ENCODE data around the gene PARP3.
"Not testable (repeated sequence)": the region's sequence is repeated elsewhere in the genome, so short reads cannot be mapped to it uniquely, and the experiment has no call there.

PARP3 gene

DNA sequence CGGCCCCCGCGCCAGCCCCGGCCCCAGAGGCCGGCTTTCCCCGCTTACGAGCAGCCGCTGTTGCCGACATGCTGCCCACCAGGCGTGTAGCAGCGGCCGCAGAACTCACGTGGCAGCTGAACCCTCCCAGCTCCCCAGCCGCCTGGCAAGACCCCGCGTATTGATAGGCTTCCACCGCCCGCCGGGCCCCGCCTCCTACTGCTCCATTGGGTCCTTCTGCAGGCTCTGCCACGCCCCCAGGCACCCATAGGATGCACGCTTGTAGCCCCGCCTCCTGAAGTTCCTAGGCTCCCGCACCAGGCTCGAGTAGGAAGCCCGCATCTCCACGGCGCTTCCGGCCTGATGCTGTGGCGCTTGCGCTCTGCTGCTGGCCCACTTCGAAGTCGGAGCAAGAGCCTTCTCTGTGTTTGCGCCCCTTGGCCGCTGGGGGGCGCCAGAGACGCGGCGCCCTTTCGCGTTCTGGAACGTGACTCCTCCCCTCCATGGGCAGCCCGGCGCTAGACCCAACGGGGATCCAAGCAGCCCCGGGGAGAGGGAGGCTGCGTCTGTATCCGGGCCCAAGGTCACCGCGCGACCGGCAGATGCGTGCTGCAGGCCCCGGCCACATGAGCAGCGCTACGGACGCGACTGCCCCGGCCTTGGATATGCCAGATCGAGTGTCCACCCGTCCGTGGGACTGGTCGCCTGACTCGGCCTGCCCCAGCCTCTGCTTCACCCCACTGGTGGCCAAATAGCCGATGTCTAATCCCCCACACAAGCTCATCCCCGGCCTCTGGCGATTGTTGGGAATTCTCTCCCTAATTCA lies at the start of gene PARP3, which contains the start of gene RRP9:
TSS of gene PARP3 (plus strand) at position 566 of the 805 bp plus-strand sequence. CDS start 993 bp downstream, outside the sequence.
TSS of gene RRP9 (minus strand) at position 107 of the 805 bp plus-strand sequence. CDS start at position 70, 37 bp downstream.
- peak; percentile 100 for DNase-seq

DNA sequence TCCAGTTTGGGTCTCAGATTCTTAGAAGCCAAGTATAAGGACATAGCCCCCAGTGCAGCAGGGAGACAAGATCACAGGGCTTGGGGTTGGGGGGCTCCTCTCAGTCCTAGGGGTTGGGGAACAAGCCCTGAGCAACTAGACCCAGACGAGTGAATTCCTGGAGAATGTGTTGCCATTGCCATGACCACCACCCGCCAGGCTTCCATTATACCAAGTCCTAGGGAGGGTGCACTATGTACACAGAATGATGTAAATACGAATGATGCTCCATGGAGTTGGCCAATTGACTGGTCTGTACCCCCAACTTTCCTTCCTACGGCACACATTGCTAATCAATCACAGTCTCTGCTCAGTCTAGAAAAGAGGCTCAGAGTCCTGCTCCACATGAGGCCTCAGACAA lies 47.8 kb upstream of the PARP3 start:
- DNase-seq, result no peak

DNA sequence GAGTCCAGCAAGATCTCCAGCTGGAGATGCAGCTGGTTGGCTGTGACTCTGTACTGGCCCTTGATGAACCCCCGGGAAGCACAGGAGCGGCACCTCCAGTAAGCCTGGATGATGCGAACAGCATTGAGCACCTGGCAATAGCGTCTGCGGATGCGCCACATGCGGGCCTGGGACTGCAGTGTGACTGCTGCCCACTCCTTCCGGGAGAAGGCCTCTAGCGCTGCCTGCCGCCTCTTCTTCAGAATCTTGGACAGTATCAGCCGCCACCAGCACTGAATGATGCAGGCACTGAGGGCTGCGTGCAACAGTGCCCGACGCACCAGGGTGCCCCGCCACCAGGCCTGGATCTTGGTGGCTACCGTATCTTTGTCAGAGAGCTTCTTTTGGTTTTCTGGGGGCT lies 47.2 kb upstream of the PARP3 start:
- no peak for DNase-seq

DNA sequence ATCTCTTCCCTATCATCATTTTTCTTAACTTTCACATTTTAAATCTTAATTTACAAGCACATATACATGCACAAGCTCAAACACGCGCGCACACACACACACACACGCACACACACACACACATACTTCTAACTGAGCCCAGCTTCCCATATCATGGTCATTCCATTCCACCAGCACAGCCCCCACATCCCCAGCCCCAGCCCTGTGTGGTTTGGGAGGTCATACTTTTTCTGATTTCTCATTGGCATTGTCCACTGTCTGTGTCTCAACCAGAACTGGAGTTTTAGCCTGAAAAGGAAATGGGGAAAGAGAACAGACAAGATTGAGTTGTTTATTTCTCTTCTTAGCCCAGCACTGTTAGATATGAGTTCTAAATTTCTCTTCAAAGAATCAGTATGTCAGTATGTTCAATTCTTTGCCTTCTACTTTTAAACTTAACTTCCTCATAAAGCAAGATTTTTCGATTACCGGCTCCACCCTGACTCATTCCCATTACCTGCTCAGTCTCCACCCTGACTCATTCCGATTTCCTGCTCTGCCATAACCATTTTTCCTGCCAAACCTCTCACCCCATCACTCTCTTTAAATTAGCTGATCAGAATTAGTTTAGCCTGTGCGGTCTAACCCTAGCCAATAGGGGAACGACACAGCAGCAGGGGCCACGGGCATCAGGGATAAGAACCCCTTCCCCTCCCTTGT lies 45.4 kb upstream of the PARP3 start:
- no peak for DNase-seq

DNA sequence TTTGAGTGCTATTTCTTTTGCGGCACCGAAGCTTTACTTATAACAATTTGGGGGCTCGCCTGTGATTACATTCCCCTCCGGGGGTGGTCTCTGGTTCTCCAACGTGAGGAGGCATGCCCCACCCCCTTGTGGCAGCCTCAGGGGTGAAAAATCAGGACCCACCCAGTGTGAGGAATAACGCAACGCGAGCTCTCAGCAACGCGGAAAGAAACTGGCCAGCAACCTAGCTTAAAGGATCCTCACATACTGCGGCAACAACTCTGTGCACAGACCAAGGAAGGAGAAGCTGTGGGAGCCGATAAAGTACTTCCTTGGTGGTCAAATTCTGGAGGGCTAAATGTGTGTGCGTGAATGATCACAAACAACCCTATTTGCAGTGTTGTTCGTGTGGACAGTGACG lies 44.8 kb upstream of the PARP3 start:
- no peak for DNase-seq

DNA sequence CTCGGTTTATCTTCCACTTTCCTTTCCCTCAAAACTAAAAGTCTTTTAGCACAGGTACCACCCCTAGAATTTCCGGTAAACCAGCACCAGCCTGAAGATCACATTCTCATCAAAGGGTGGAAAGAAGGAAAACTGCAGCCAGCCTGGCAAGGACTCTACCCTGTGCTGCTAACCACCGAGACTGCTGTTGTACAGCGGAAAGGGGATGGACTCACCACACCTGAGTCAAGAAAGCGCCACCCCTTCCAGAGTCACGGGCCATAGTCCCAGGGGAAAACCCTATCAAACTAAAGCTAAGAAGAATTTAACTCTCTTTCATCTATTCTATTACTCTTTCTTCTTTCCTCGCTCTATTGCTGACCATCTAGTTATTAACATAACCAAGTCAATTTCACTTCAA lies 42.1 kb upstream of the PARP3 start:
- not testable (repeated sequence) for DNase-seq

DNA sequence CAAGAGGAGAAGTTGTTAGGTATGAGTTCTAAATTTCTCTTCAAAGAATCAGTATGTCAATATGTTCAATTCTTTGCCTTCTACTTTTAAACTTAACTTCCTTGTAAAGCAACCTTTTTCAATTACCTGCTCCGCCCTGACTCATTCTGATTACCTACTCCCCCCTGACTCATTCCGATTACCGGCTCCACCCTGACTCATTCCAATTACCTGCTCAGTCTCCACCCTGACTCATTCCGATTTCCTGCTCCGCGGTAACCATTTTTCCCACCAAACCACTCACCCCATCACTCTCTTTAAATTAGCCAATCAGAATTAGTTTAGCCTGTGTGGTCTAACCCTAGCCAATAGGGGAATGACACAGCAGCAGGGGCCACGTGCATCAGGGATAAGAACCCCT lies 39.8 kb upstream of the PARP3 start:
- DNase-seq, result not testable (repeated sequence)

DNA sequence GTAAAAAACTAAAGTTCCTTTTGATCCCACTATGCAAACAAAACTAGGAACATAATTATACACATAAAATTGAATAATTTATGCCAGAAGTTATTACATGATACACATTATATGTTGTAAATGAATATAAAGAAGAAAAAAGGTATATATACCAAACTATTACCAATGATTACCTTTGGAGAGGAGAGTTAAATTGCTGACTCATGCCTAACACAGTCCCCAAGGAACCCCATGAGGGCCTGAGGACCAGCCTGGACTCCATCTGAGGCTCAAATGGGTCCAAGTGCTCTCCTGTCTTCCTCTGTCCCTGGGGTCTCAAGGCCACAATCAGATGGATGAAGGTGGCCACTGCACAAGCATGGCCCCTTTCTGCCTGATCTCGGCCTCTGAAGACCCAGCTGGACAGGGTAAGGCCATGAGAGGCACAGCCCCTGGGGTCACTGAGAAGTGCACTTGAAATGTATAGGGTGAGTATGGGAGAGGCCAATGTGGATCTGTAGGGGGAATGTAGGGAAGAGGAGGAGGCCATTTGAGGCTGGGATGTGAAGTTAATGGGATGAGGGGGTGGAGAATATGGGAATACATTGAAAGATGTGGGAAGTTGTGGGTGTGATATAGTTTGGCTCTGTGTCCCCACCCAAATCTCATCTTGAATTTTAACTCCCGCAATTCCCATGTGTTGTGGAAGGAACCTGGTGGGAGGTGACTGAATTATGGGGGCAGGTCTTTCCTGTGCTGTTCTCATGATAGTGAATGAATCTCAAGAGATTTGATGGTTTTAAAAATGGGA lies 37.9 kb upstream of the PARP3 start:
- DNase-seq, result no peak

DNA sequence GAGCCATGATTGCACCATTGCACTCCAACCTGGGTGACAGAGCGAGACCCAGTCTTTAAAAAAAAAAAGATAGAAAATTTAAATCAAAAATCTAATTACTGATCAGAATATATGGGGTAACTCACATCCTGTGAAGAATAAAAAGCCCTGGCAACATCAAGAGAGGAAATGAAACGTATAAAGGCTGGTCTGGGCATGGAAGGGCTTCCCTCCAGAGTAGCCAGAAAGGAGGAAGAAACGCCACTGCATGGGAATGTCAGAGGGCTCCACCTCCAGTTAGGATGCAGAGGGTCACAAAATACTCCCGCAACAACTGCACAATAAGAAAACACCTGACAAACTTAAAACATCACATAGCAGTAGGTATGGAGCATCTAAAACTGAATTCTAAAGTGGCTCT lies 34.1 kb upstream of the PARP3 start:
- no peak for DNase-seq

DNA sequence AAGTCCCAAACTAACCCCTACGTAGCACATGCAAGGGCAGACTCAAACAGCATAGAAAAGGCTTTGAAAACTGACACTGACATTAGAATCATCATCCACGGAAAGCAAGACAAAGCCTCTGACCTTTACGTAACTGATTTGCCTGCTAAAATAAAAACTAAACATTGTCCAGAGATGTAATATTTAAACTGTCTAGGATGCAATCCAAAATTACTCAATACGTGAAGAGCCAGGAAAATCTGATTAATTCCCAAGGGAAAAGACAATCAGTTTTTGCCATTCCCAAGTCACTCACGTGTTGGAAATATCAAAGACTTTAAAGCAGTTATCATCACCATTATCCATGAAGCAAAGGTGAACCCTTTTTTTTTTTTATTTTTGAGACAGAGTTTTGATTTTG lies 25.7 kb upstream of the PARP3 start:
- DNase-seq, result no peak

DNA sequence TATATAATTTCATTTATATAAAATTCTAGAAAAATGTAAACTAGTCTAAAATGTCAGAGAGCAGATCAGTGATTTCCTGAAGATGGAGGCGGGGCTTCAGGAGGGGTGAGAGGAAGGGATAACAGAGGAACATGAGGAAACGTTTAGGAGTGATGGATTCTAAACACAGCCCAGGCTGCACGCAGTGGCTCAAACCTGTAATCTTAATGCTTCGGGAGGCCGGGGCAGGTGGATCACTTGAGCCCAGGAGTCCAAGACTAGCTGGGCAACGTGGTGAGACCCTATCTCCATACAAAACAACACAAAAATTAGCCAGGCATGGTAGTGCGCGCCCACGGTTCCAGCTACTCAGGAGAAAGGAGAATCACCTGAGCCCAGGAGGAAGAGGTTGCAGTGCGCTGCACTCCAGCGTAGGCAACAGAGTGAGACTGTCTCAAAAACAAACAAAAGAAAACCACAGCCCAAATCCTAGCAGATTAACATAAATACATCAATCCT lies 21.0 kb upstream of the PARP3 start:
- DNase-seq, result no peak

DNA sequence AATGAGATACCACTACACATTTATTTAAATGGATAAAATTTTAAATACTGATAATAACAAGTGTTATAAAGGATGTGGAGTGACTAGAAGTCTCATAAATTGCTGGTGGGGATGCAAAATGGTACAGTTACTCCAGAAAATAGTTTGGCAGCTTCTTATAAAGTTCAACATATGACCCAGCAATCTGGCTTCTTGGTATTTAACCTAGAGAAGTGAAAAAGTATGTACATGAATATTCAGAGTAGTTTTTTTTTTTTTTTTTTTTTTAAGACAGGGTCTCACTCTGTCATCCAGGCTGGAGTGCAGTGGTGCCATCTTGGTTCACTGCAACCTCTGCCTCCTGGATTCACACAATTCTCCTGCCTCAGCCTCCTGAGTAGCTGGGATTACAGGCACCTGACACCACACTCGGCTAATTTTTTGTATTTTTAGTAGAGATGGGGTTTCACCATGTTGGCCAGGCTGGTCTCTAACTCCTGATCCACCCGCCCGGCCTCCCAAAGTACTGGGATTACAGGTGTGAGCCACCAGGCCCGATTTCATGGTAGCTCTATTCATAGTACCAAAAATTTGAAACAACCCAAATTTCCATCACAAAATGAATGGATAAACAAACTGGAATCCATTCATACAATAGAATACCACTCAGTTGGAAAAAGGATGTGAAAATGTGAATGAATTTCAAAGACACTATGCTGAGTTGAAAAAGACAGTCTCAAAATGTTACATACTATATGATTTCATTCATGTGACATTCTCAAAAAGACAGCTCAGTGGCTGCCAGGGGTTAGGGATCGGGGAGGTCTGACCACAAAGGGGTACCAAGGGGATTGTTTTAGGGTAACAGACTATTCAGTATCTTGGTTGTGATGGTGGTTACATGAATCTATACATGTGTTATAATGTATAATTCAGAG lies 14.8 kb upstream of the PARP3 start:
- DNase-seq, result no peak

DNA sequence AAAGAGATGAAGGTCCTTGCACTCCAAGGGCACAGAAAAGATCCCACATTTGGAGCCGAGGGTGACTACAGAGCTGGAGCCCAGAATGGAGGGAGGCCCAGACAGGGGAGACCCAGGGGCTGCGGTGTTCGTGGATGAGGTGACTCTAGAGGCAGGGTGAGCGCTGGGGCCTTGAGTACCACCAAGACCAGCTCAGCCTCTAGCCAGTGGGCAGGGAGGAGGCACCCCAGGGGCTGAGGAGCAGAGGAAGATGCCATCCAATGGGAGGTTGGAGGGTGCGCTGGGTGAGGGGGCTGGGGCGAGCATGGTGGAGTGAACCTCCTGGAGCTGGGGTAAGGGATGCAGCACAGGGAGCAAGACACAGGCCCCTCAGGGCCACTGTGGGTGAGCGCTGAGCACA lies 13.7 kb upstream of the PARP3 start:
- DNase-seq, result no peak

DNA sequence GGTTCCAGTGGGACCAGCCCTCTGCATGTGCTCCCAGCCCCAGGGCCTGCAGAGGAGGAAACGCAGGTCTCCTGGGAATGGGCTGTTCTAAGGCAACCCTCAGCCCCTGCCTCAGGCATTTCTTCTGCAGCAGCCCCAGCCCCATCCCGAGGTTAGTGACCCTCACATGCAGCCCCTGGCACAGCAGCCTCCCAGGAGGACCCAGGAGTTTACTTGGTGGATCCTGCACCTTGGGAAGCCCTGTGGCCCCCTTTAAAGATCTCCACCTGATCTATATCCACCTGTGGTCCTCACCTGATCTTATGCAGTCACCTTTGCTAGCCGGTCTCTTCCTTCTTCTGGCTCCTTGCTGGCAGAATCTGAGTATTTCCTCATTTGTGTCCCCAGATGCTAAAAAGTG lies 13.2 kb upstream of the PARP3 start:
- DNase-seq, result not testable (repeated sequence)

DNA sequence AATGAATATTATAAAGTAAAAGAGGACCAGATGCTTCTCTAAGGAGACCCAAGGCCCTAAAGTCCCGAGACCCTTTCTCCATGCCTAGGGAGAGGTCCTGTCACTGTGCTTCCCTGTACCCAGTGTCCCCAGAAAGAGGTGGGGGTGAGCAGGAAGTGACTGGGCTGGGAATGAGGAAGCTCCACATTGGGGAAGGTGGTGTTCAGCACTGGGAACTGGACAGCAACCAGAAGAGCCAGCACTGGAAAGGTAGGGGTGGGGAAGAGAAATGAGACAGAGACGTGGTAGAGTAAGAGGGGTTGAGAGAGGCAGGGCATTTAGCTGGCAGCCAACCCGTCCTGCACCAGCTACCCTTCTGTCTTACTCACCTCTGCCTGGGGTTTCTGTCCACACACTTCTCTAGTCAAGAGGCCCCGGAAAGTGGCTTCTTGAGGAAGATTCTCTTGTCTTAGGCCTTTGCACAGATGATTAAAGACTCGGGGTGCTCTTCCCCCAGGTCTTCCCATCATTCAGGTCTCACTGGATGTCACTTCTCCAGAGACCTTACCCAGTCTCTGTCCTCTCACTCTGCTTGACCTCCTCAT lies 12.7 kb upstream of the PARP3 start:
- DNase-seq, result no peak

DNA sequence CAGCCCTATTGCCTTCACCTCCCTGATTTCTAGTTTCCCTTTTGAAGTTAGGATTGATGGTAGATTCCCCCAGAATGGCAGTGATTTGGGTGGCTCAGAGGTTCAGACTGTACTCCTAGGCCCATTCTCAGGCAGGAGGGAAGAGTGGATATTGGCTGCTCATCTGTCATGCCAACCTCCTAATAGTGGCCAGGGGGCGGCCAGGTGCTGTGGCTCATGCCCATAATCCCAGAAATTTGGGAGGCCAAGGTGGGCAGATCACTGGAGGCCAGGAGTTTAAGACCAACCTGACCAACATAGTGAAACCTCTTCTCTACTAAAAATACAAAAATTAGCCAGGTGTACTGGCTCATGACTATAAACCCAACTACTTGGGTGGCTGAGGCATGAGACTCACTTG lies 11.7 kb upstream of the PARP3 start:
- no peak for DNase-seq

DNA sequence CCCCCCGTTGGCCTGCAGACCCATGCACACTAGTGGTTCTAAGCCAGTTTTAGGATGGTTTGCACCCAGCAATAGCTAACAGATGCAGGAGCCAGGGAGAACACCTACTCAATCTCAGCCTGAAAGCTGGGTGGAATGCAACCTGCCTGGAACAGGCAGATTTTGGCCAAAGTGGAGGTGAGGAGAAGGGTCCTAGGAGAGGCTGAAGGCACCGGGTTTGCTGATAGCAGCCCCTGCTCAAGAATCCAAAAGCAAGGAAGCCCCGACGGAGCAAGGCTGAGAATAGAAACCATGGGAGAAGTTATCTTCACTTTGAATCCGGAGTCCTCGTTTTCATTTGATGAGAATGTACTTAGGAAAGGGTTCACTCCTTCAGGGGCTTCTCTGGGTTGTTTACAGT lies 10.4 kb upstream of the PARP3 start:
- no peak for DNase-seq

DNA sequence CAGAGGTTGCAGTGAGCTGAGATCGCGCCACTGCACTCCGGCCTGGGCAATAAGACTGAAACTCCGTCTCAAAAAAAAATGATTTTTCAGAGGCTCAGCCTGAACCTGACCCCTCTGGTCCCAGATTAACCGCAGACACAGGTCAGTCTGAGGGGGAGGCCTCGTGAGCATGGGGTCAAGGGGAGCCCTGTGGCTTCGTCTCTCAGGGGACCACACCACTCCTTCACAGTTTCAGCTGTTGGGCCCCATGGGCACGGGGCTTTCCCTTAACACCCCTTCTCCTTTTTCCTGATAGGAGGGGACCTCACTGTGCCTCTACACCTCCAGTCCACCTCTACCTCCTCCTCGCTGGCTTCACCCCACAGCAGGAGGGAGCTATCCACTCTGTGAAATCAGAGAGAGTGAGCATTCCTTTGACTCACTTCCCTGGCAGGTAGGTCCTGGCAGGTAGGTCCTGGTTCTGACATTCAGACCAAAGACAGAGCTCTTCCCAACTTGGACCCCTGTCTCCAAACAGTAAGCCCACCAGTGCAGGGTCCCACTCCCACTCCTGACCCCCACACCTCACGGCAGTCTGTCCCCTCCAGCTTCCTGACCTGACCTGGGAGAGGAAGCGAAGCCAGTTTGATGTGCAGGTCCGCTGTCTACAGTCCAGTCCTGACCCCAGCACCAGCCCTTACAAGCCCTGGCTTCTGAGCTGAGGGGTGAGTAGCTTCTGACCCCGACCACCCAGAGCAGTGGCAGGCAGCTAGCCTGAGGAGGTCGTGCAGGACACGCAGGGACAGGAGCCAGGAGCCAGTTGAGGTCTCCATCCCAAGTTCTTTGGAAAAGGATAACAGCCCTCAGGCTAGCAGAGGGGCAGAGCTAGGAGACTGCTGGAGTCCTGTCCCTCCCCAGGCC lies 9.4 kb upstream of the PARP3 start:
- no peak for DNase-seq

DNA sequence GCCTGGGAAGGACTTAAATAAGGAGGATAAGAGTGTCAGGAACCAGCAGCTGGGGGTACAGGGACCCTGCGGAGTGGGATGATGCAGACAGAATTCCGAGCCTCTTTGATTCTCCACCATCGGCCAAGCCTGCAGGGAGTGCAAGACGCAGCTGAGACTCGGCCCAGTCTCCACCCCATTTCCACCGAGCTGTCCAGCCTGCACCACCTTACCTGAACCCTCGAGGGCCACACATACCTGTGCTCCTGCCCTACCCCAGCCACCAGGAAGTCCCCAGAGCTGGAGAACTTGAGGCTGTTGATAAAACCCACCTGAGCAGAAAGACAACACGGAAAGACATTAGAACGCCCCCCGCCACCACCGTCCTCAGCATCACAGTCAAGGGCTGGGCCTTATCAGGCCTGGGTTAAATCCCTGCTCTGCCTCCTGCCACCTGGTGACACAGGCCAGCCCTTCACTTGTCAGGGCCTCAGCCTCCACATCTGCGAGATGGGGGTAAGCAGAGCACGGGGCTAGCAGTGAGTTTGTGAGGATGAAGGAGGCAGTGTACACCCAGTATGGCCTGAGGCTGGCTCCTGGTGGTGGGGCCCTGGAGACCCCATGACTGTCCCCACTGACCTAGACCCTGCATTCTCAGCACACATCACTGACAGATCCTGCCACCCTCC lies 8.6 kb upstream of the PARP3 start:
- DNase-seq, result no peak

Data from activated gamma-delta T cell treated with Interleukin-2 at 50 U/mL for 16 hours (primary cell).